GM12875 (cell line): ENCODE data around the gene SLC30A2.

Source experiments
- H3K4me3 ChIP-seq: one replicate; pipeline ENCODE4 v1.5.1; 2011; ENCODE audit warnings: low read depth, low read length, control low read depth
- TF ChIP-seq, protein P1 (sequence below): IDR thresholded peaks from 2 replicates; pipeline ENCODE4 v1.5.1; 2011; ENCODE audit warnings: low read depth, mild to moderate bottlenecking, control low read depth, inconsistent platforms, low read length, moderate library complexity, borderline replicate concordance; ENCODE audit not compliant: insufficient read depth

The SLC30A2 gene

DNA sequence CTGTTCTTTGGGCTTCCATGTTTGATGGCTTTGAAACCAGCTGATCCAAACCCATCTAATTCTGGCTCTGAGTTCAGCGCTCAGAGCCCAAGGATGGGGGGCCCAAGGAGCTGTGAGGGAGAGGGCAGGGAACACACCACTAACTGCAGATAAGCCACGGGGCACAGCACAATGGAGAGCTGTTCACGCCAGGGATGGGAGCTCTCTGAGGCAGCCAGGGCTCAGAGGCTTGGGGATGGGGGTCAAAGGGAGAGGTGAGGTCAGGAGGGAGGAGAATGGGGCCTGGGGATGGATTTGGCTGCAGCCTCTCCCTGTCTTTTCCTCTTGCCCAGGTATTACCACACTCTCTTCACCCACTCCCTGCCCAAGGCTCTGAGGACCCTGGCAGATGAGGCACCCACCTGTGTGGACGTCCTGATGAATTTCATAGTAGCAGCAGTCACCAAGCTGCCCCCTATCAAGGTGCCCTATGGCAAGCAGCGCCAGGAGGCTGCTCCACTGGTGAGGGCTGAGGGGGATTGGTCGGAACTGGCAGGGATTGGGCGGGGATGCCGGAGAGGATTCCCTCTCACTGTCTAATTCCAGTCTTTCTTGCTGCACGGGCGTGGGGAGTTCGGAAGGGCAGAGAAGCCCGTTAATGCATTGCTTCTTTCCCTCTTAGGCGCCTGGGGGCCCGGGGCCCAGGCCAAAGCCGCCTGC lies 11.3 kb downstream of the SLC30A2 start:
- H3K4me3 ChIP-seq = peak overlapping the region; percentile 67

DNA sequence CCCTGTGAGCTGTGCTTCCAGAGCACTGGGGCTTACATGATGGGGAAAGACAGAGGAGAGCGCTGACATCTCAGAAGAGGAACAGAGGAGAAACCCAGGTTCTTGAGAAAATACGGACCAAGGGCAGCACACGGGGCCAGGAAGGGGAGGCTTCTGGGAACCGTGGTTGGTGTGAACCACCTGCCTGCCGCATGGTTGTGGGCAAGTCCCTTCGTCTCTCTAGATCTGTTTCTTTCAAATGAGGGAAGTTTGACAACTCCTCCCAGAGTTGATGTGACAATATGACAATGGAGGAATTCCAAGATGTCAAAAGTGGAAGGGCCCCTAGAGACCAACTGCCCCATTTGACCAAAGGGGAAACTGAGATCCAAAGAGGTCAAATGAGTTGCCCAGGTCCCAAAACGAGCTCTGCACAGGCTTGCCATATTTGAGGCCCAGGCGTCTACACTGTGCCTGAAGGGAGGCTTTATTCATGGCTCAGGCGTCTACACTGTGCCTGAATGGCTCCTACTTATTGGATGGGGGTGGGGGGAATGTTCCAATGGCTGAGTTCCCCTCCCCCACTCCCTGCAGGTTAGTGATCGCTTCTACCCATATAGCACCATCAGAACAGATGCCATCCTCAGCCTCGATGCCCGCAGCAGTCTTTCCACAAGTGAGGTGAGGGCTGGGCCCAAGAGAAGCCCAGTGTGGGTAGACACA lies 13.1 kb downstream of the SLC30A2 start:
- no peak overlapping the region for H3K4me3 ChIP-seq
- TF ChIP-seq, protein P1, sequence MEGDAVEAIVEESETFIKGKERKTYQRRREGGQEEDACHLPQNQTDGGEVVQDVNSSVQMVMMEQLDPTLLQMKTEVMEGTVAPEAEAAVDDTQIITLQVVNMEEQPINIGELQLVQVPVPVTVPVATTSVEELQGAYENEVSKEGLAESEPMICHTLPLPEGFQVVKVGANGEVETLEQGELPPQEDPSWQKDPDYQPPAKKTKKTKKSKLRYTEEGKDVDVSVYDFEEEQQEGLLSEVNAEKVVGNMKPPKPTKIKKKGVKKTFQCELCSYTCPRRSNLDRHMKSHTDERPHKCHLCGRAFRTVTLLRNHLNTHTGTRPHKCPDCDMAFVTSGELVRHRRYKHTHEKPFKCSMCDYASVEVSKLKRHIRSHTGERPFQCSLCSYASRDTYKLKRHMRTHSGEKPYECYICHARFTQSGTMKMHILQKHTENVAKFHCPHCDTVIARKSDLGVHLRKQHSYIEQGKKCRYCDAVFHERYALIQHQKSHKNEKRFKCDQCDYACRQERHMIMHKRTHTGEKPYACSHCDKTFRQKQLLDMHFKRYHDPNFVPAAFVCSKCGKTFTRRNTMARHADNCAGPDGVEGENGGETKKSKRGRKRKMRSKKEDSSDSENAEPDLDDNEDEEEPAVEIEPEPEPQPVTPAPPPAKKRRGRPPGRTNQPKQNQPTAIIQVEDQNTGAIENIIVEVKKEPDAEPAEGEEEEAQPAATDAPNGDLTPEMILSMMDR = no peak

More for the DNA sequence above, 11.3 kb downstream of the SLC30A2 start:
- TF ChIP-seq, protein P1 = no peak

DNA sequence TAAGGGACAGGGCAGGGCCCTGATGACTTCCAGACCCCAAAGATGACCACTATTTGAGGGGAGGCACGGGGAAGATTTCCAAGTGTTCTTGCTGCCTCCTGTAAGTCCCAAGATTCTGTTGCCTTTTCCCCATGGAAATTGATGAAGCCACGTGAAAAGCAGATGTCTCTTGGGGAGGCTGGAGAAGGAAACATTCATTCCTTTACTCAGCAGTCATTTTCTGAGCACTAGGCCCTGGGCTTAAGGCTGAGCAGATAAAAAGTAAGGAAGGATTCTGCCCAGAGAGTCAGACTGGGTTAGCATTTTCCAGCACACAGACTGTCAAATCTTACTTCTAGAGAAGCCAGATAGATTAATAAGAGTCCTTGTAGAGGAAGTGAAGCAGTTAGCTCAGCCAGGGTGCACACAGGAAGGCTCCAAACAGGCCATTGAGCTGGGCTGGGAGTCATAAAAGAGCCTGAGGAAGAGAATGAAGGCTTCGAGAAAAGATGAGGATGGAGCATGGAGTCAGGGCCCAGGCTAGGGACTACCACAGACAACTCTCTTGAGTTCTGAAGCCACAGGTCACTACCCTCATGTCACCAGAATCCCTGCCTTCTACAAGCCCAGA lies 14.2 kb downstream of the SLC30A2 start:
- H3K4me3 ChIP-seq = no peak overlapping the region
- TF ChIP-seq, protein P1 = no peak

DNA sequence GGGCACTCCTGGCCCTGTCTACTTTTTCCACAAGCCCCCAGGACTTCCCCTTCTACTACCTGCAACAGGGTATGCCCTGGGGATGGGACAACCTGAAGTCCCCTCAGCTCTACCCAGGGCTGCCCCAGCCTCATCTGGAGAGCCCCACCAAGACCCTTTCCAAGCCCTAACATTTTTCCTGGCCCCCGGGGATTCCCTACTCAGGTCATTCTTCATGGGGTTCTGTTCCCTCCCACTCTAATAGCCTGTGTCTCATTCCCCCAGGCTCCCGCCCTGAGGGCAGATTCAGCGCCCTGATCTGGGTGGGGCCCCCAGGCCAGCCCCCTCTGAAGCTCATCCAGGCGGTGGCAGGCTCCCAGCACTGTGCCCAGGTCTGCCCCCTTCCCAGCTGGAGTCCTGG lies 14.7 kb downstream of the SLC30A2 start:
- TF ChIP-seq, protein P1 = no peak
- no peak overlapping the region for H3K4me3 ChIP-seq

DNA sequence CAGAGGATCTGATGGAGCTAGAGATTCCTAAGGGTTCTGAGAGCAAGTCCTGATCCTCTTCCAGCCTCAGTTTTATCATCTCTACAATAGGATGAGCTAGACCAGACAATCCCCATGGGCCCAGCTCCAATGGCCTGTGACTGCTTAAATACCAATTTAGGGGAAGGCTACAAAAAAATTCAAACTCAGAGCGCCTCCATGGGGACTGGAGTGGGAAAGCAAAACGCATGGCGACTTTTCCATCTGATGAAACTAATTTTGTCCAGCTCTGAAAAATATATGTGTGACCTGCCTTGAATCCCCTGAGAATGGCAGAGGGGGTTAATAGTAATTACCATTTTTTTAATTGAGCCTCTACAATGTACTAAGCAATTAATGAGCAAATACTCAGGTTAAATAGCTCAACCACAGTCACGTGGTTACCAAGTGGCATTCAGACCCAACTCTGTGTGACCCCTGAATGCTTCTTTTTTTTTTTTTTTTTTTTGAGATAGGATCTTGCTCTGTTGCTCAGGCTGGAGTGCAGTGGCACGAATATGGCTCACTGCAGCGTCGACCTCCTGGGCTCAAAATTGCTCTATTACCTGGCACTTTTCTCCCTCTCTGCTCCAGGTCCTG lies 15.9 kb downstream of the SLC30A2 start:
- no peak overlapping the region for H3K4me3 ChIP-seq
- TF ChIP-seq, protein P1 = no peak

DNA sequence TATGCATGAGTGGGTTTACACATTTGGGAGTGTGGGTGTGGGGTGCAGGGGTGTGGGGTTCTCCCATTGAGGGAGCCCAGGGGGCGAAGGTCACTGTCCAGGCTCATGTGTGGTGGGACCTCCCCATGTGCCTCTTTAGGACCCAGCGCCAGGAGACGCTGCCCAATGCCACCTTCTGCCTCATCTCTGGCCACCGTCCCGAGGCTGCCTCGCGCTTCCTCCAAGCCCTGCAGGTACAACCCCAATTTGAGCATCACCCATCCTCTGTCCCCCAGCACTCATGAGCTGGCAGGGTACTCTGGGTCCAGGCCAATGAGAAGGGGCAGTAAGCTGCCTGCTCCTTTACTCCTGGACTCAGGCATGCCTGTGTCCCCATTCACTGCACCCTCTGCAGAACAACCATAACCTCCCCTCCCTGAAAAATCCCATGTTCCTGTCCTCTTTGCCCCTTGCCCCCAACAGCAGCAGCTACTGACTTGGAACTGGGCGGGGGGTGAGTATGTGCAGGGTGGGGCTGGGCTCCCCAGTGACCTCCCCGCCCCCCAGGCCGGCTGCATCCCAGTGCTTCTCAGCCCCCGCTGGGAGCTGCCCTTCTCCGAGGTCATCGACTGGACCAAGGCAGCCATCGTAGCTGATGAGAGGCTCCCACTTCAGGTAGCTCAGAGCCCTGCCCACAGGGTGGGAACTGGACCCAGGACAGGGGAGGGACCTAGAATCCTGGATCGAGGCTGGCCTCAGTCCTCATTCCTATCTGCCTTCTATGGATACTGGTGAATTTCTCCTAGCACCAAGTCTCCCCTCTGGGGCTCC lies 16.7 kb downstream of the SLC30A2 start:
- no peak overlapping the region for H3K4me3 ChIP-seq
- TF ChIP-seq, protein P1 = no peak
